GM13976 (cell line): ENCODE data around the gene MAPT.

Source experiments
- DNase-seq: peaks from one replicate; pipeline ENCODE4 v3.0.0; 2012; ENCODE audit warnings: low spot score
- CTCF ChIP-seq: IDR thresholded peaks from 2 replicates; pipeline ENCODE4 v1.5.1; 2012; ENCODE audit warnings: borderline replicate concordance, mild to moderate bottlenecking; ENCODE audit not compliant: insufficient read depth; ENCODE audit errors: extremely low read depth, missing control alignments, control extremely low read depth
- in situ Hi-C: fragments of 300-500 bp; cut with MboI; formaldehyde crosslinking; loops from one replicate; pipeline ENCODE4 v1.12.0; 2022; ENCODE audit warnings: low sequenced_read_pairs, mixed read lengths, inconsistent platforms; ENCODE audit not compliant: unreplicated experiment

Gene MAPT

GRCh38 chr17:45917081-45917480 lies 22.7 kb downstream of the MAPT start:
- DNase-seq: no peak
- TF ChIP-seq CTCF: no peak
- in situ Hi-C loops: no loop called here

GRCh38 chr17:45918241-45918745 lies 23.9 kb downstream of the MAPT start:
- no peak for DNase-seq
- in situ Hi-C loops: no loop called here
- TF ChIP-seq CTCF: no peak

GRCh38 chr17:45919136-45919535 lies 24.8 kb downstream of the MAPT start:
- in situ Hi-C loops: no loop called here

GRCh38 chr17:45920083-45920482 lies 25.7 kb downstream of the MAPT start:
- DNase-seq: no peak
- TF ChIP-seq CTCF: no peak
- in situ Hi-C loops: no loop called here

More at GRCh38 chr17:45919136-45919535, 24.8 kb downstream of the MAPT start:
- DNase-seq: no peak
- no peak for TF ChIP-seq CTCF

GRCh38 chr17:45923511-45924268 lies 29.3 kb downstream of the MAPT start:
- DNase-seq: no peak
- in situ Hi-C loops: no loop called here
- no peak for TF ChIP-seq CTCF

- in situ Hi-C loops: no loop called here
- no peak for DNase-seq
- TF ChIP-seq CTCF: no peak
Measured at GRCh38 chr17:45924332-45924820, 30.0 kb downstream of the MAPT start.

GRCh38 chr17:45925311-45925710 lies 31.0 kb downstream of the MAPT start:
- in situ Hi-C loops: no loop called here

More at GRCh38 chr17:45925311-45925710, 31.0 kb downstream of the MAPT start:
- no peak for TF ChIP-seq CTCF
- DNase-seq: no peak
